K562 (cell line): Measurements from ENCODE around the gene KMO. TPM values are rescaled to one million over a fixed set of nuclear protein-coding genes. Genes with fewer than 3 reads are reported as not detected.

Experiments
- BMI1 ChIP-seq: fragments of 150-350 bp; IDR thresholded peaks from 2 replicates; pipeline ENCODE4 v1.6.1; 2014; ENCODE audit warnings: low read length
- COPS2 ChIP-seq: fragments of 450-650 bp; conservative IDR thresholded peaks from 2 replicates; pipeline ENCODE4 v1.6.1; 2016; ENCODE audit warnings: mild to moderate bottlenecking, moderate library complexity
- CUX1 ChIP-seq: fragments of 200-800 bp; sonication (Bioruptor generic); IDR thresholded peaks from 2 replicates; pipeline ENCODE4 v1.6.1; 2016; ENCODE audit warnings: missing genetic modification characterization, missing compliant biosample characterization
- E2F5 ChIP-seq: sonication (generic); formaldehyde crosslinking; IDR thresholded peaks from 2 replicates; pipeline ENCODE4 v1.8.0; 2022; ENCODE audit warnings: mild to moderate bottlenecking, missing genetic modification reagents
- FOS ChIP-seq: IDR thresholded peaks from 3 replicates; pipeline ENCODE4 v1.6.1; 2011; ENCODE audit not compliant: insufficient read length; ENCODE audit errors: extremely low read depth
- HNRNPK ChIP-seq: fragments of 200-400 bp; formaldehyde crosslinking; IDR thresholded peaks from one replicate; pipeline ENCODE4 v1.6.1; 2018; ENCODE audit warnings: mild to moderate bottlenecking, low read depth, low read length; ENCODE audit not compliant: poor library complexity, severe bottlenecking
- HNRNPL ChIP-seq: fragments of 200-400 bp; formaldehyde crosslinking; IDR thresholded peaks from 2 replicates; pipeline ENCODE4 v1.6.1; 2017; ENCODE audit warnings: low read depth, mild to moderate bottlenecking, low read length
- KLF6 ChIP-seq: fragments of 250-450 bp; sonication (Bioruptor Pico); IDR thresholded peaks from 2 replicates; pipeline ENCODE4 v1.4.0; 2020; ENCODE audit warnings: mild to moderate bottlenecking, moderate library complexity, borderline replicate concordance
- MAFK ChIP-seq: IDR thresholded peaks from 2 replicates; pipeline ENCODE4 v1.6.1; 2011; ENCODE audit warnings: low read length, improper control_type of control experiment
- NUFIP1 ChIP-seq: fragments of 450-650 bp; IDR thresholded peaks from 2 replicates; pipeline ENCODE4 v1.6.1; 2018; ENCODE audit not compliant: partially characterized antibody
- PKNOX1 ChIP-seq: fragments of 450-650 bp; IDR thresholded peaks from 2 replicates; pipeline ENCODE4 v1.6.1; 2016
- RBM39 ChIP-seq: fragments of 200-400 bp; formaldehyde crosslinking; optimal IDR thresholded peaks from 2 replicates; pipeline ENCODE3; 2018; ENCODE audit warnings: low read depth, low read length
- RNF2 ChIP-seq: sonication (generic); IDR thresholded peaks from 2 replicates; pipeline ENCODE4 v1.6.1; 2016
- SMARCA4 ChIP-seq: fragments of 450-650 bp; IDR thresholded peaks from 2 replicates; pipeline ENCODE4 v1.6.1; 2016
- SNAPC5 ChIP-seq: fragments of 250-450 bp; sonication (Bioruptor Pico); IDR thresholded peaks from 2 replicates; pipeline ENCODE4 v1.8.0; 2021; ENCODE audit warnings: moderate library complexity, mild to moderate bottlenecking, inconsistent platforms
- TCF15 ChIP-seq: fragments of 250-450 bp; sonication (Bioruptor Pico); IDR thresholded peaks from 2 replicates; pipeline ENCODE4 v1.8.0; 2022; ENCODE audit warnings: moderate library complexity, mild to moderate bottlenecking, inconsistent platforms
- XRCC5 ChIP-seq: fragments of 200-400 bp; formaldehyde crosslinking; IDR thresholded peaks from 2 replicates; pipeline ENCODE4 v1.6.1; 2017; ENCODE audit warnings: low read depth, mild to moderate bottlenecking, low read length
- ZBTB34 ChIP-seq: fragments of 250-450 bp; sonication (Bioruptor Pico); IDR thresholded peaks from 2 replicates; pipeline ENCODE4 v1.8.0; 2021; ENCODE audit warnings: mild to moderate bottlenecking, moderate library complexity
- ZNF512 ChIP-seq: IDR thresholded peaks from 2 replicates; pipeline ENCODE4 v1.6.1; 2016; ENCODE audit warnings: missing genetic modification characterization, missing compliant biosample characterization
- polyA plus RNA-seq, 8 experiments: library from polyadenylated mRNA; depleted of rRNA in 4 of 8; stranded (reverse) in 5 of 8; unstranded in 3 of 8; fragments of >200 nt; fragmentation: Nextera tagmentation in 2 of 8; fragmentation: Illumina TruSeq in 1 of 8; extraction: Ambion mirVana in 2 of 8; extraction: Trizol in 1 of 8; gene quantifications; 2 replicates each; pipeline versions ENCODE4 v1.2.1 to v1.2.3, GENCODE V29; 2011 to 2014; ENCODE audit warnings: inconsistent platforms in 1 of 8, missing spikeins in 1 of 8
- total RNA-seq, 7 experiments: library from RNA; depleted of rRNA in 6 of 7; stranded (reverse); fragments of >200 nt in 6 of 7; fragmentation: Illumina TruSeq in 2 of 7; extraction: Trizol in 2 of 7; gene quantifications; 2 replicates each; pipeline versions ENCODE4 v1.2.1 to v1.2.3, GENCODE V29; 2011 to 2021; ENCODE audit warnings: low replicate concordance in 1 of 7

KMO gene
- total and polyA plus RNA-seq, 9 of the 15 experiments (the other 6 are each of a cell fraction or from before 2014, with no cell fraction given), result 0.01 to 0.11 (median 0.01) TPM; not detected in 6

GRCh38 chr1:241611063-241611462 lies 78.9 kb downstream of the KMO start (continued):
- TF ChIP-seq COPS2, result no peak
- TF ChIP-seq ZNF512, result no peak
- 0 out of 2 replicates have a peak, but pooled peaks have one; percentile 27 for TF ChIP-seq CUX1 (CRISPR knock-in tag)
- peak; percentile 56 for TF ChIP-seq SMARCA4
- no peak for TF ChIP-seq HNRNPL
- 0 out of 2 replicates have a peak, but pooled peaks have one; percentile 15 for TF ChIP-seq MAFK
- TF ChIP-seq PKNOX1, result peak; percentile 93
- no peak for TF ChIP-seq BMI1
- TF ChIP-seq KLF6 (CRISPR knock-in tag), result no peak
- TF ChIP-seq E2F5 (CRISPR knock-in tag), result no peak
- TF ChIP-seq ZBTB34, result no peak
- TF ChIP-seq NUFIP1, result no peak
- TF ChIP-seq XRCC5, result no peak
- TF ChIP-seq TCF15 (CRISPR knock-in tag), result no peak
- no peak for TF ChIP-seq FOS
- TF ChIP-seq SNAPC5 (CRISPR knock-in tag), result no peak
- TF ChIP-seq RNF2, result peak; percentile 32; the same call in 1 of the 2 replicates
- no peak for TF ChIP-seq HNRNPK
- TF ChIP-seq RBM39, result no peak
